Measurements from ENCODE around the gene SIGLEC12. TPM values are rescaled to one million over a fixed set of nuclear protein-coding genes. Genes with fewer than 3 reads are reported as not detected.

Gene SIGLEC12
- total and polyA plus RNA-seq, 9 of the 15 experiments (the other 6 are each of a cell fraction or from before 2014, with no cell fraction given), result 0.08 to 1.3 (median 0.54) TPM

DNA sequence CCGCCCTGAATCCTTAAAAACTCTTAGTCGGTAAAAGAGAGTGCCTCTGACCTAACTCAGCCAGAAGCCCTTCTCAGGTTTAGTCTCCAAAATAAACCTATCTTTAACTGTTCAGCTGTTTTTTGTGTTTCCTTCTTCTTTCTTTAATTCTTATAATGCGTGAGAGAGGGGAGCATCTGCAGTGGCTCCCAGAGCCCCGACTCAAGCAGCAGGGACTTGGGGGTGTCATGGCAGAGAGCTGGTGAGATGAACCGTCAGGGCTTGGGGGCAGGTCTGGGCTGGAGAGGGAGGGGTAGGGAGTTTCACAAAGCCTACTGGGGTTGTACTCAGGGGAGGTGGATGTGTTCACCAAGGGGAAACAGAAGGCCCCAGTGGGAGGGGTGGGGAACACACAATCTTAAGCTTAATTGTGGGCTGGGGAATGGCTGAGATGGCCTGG lies 46.6 kb upstream of the SIGLEC12 start (continued):
- TF ChIP-seq, protein P1, sequence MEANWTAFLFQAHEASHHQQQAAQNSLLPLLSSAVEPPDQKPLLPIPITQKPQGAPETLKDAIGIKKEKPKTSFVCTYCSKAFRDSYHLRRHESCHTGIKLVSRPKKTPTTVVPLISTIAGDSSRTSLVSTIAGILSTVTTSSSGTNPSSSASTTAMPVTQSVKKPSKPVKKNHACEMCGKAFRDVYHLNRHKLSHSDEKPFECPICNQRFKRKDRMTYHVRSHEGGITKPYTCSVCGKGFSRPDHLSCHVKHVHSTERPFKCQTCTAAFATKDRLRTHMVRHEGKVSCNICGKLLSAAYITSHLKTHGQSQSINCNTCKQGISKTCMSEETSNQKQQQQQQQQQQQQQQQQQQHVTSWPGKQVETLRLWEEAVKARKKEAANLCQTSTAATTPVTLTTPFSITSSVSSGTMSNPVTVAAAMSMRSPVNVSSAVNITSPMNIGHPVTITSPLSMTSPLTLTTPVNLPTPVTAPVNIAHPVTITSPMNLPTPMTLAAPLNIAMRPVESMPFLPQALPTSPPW (CRISPR knock-in tag; IDR thresholded peaks at IDR 0.05), result peak; percentile 30
- TF ChIP-seq CREBBP (IDR thresholded peaks at IDR 0.05; ENCODE audit: low read depth, low read length) (no peak), L3MBTL2 (IDR thresholded peaks at IDR 0.05) (no peak), ZNF140 (CRISPR knock-in tag; IDR thresholded peaks at IDR 0.05) (no peak), SP1 (CRISPR knock-in tag; IDR thresholded peaks at IDR 0.05) (no peak), KDM5B (IDR thresholded peaks at IDR 0.05; ENCODE audit: insufficient replicate concordance, low read depth, low read length) (no peak), HLTF (IDR thresholded peaks at IDR 0.05) (0 out of 2 replicates have a peak, but pooled peaks have one; percentile 19), EHMT2 (IDR thresholded peaks at IDR 0.05) (no peak)
- TF ChIP-seq, protein P2, sequence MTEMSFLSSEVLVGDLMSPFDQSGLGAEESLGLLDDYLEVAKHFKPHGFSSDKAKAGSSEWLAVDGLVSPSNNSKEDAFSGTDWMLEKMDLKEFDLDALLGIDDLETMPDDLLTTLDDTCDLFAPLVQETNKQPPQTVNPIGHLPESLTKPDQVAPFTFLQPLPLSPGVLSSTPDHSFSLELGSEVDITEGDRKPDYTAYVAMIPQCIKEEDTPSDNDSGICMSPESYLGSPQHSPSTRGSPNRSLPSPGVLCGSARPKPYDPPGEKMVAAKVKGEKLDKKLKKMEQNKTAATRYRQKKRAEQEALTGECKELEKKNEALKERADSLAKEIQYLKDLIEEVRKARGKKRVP (CRISPR knock-in tag; IDR thresholded peaks at IDR 0.05), result 0 out of 2 replicates have a peak, but pooled peaks have one; percentile 39
- TF ChIP-seq, protein P3, sequence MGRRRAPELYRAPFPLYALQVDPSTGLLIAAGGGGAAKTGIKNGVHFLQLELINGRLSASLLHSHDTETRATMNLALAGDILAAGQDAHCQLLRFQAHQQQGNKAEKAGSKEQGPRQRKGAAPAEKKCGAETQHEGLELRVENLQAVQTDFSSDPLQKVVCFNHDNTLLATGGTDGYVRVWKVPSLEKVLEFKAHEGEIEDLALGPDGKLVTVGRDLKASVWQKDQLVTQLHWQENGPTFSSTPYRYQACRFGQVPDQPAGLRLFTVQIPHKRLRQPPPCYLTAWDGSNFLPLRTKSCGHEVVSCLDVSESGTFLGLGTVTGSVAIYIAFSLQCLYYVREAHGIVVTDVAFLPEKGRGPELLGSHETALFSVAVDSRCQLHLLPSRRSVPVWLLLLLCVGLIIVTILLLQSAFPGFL (CRISPR knock-in tag; IDR thresholded peaks at IDR 0.05), result no peak
- TF ChIP-seq, protein P4, sequence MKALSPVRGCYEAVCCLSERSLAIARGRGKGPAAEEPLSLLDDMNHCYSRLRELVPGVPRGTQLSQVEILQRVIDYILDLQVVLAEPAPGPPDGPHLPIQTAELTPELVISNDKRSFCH (CRISPR knock-in tag; IDR thresholded peaks at IDR 0.05), result no peak
- TF ChIP-seq, protein P4 (tag; IDR thresholded peaks at IDR 0.05), result no peak
- TF ChIP-seq, protein P5, sequence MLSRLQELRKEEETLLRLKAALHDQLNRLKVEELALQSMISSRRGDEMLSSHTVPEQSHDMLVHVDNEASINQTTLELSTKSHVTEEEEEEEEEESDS (CRISPR knock-in tag; IDR thresholded peaks at IDR 0.05), result no peak
- TF ChIP-seq, protein P6, sequence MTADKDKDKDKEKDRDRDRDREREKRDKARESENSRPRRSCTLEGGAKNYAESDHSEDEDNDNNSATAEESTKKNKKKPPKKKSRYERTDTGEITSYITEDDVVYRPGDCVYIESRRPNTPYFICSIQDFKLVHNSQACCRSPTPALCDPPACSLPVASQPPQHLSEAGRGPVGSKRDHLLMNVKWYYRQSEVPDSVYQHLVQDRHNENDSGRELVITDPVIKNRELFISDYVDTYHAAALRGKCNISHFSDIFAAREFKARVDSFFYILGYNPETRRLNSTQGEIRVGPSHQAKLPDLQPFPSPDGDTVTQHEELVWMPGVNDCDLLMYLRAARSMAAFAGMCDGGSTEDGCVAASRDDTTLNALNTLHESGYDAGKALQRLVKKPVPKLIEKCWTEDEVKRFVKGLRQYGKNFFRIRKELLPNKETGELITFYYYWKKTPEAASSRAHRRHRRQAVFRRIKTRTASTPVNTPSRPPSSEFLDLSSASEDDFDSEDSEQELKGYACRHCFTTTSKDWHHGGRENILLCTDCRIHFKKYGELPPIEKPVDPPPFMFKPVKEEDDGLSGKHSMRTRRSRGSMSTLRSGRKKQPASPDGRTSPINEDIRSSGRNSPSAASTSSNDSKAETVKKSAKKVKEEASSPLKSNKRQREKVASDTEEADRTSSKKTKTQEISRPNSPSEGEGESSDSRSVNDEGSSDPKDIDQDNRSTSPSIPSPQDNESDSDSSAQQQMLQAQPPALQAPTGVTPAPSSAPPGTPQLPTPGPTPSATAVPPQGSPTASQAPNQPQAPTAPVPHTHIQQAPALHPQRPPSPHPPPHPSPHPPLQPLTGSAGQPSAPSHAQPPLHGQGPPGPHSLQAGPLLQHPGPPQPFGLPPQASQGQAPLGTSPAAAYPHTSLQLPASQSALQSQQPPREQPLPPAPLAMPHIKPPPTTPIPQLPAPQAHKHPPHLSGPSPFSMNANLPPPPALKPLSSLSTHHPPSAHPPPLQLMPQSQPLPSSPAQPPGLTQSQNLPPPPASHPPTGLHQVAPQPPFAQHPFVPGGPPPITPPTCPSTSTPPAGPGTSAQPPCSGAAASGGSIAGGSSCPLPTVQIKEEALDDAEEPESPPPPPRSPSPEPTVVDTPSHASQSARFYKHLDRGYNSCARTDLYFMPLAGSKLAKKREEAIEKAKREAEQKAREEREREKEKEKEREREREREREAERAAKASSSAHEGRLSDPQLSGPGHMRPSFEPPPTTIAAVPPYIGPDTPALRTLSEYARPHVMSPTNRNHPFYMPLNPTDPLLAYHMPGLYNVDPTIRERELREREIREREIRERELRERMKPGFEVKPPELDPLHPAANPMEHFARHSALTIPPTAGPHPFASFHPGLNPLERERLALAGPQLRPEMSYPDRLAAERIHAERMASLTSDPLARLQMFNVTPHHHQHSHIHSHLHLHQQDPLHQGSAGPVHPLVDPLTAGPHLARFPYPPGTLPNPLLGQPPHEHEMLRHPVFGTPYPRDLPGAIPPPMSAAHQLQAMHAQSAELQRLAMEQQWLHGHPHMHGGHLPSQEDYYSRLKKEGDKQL (CRISPR knock-in tag; IDR thresholded peaks at IDR 0.05; ENCODE audit: borderline replicate concordance), result no peak
- TF ChIP-seq, protein P7, sequence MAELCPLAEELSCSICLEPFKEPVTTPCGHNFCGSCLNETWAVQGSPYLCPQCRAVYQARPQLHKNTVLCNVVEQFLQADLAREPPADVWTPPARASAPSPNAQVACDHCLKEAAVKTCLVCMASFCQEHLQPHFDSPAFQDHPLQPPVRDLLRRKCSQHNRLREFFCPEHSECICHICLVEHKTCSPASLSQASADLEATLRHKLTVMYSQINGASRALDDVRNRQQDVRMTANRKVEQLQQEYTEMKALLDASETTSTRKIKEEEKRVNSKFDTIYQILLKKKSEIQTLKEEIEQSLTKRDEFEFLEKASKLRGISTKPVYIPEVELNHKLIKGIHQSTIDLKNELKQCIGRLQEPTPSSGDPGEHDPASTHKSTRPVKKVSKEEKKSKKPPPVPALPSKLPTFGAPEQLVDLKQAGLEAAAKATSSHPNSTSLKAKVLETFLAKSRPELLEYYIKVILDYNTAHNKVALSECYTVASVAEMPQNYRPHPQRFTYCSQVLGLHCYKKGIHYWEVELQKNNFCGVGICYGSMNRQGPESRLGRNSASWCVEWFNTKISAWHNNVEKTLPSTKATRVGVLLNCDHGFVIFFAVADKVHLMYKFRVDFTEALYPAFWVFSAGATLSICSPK (IDR thresholded peaks at IDR 0.05; ENCODE audit: borderline replicate concordance), result 0 out of 2 replicates have a peak, but pooled peaks have one; percentile 8

Data from K562 (cell line).